HFF-Myc (cell line): ENCODE data around the gene CLASP1.

Experiments used
- DNase-seq: peaks from one replicate; pipeline ENCODE4 v3.0.0-alpha.2; 2011; ENCODE audit warnings: low read depth; ENCODE audit errors: extremely low read depth
- H3K4me3 ChIP-seq: replicated peaks from 2 replicates; pipeline ENCODE4 v1.5.1; 2011; ENCODE audit warnings: low read depth, mild to moderate bottlenecking, control low read depth, low read length
- TF ChIP-seq, protein P1 (sequence below): IDR thresholded peaks from 2 replicates; pipeline ENCODE4 v1.5.1; 2012; ENCODE audit warnings: mild to moderate bottlenecking, low read depth, low read length, control low read depth; ENCODE audit errors: missing control alignments

Gene CLASP1

DNA sequence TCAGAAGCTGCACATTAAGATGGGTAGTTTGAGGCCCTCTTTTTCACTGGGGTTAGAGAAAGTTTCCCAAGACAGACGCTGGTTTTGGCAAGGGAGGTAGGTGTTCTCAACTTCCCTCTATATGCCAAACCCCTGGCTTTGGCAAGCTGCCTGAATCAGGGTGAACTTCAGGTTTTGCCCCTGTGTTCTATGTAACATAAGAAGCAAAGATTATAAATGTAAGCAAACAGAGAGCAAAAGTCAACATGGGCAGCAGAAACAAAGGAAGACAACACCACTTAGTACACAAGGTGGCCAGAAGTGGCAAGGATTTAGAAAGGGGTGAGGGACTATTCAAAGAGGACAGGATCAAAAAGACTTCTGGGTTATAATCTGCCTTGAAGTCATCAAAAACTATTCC is 293.8 kb downstream of the CLASP1 start:
- DNase-seq: no peak
- no peak overlapping the region for H3K4me3 ChIP-seq
- TF ChIP-seq, protein P1, sequence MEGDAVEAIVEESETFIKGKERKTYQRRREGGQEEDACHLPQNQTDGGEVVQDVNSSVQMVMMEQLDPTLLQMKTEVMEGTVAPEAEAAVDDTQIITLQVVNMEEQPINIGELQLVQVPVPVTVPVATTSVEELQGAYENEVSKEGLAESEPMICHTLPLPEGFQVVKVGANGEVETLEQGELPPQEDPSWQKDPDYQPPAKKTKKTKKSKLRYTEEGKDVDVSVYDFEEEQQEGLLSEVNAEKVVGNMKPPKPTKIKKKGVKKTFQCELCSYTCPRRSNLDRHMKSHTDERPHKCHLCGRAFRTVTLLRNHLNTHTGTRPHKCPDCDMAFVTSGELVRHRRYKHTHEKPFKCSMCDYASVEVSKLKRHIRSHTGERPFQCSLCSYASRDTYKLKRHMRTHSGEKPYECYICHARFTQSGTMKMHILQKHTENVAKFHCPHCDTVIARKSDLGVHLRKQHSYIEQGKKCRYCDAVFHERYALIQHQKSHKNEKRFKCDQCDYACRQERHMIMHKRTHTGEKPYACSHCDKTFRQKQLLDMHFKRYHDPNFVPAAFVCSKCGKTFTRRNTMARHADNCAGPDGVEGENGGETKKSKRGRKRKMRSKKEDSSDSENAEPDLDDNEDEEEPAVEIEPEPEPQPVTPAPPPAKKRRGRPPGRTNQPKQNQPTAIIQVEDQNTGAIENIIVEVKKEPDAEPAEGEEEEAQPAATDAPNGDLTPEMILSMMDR: no peak

- no peak for DNase-seq
- TF ChIP-seq, protein P1: no peak
- no peak overlapping the region for H3K4me3 ChIP-seq
Observed at GRCh38 chr2:121351521-121352318, 297.5 kb downstream of the CLASP1 start.

- H3K4me3 ChIP-seq: no peak overlapping the region
- DNase-seq: no peak
- TF ChIP-seq, protein P1: no peak
Observed at GRCh38 chr2:121350890-121351289, 298.4 kb downstream of the CLASP1 start.

DNA sequence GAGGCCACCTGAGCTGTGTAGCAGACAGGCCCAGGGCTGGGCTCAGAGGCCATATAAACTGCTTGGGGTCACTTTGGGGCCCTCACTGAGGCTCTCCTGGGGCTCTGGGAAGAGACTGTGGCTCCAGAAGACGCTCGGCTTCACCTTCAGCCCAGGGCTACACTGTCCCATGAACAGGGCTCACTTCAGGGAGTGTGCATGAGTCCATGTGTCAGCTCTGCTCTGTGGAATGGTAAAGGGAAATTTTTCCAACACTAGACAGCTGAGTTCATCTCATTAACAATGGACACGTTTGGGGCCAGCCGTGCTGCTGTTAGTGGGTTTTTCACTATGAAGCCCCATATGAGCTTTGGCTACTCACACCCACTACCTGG is 298.9 kb downstream of the CLASP1 start:
- no peak for DNase-seq
- H3K4me3 ChIP-seq: no peak overlapping the region
- TF ChIP-seq, protein P1: no peak

- no peak for DNase-seq
- TF ChIP-seq, protein P1: no peak
- no peak overlapping the region for H3K4me3 ChIP-seq
Observed at GRCh38 chr2:121349721-121350401, 299.4 kb downstream of the CLASP1 start.

GRCh38 chr2:121348128-121348740 is 301.0 kb downstream of the CLASP1 start:
- TF ChIP-seq, protein P1: no peak
- DNase-seq: no peak
- H3K4me3 ChIP-seq: no peak overlapping the region
